Eye (tissue), 1 donor: Measurements from ENCODE around the gene KCNC2.

Experiments used
- DNase-seq: peaks from one replicate; pipeline ENCODE4 v3.0.0-alpha.2; 2015

The KCNC2 gene

DNA sequence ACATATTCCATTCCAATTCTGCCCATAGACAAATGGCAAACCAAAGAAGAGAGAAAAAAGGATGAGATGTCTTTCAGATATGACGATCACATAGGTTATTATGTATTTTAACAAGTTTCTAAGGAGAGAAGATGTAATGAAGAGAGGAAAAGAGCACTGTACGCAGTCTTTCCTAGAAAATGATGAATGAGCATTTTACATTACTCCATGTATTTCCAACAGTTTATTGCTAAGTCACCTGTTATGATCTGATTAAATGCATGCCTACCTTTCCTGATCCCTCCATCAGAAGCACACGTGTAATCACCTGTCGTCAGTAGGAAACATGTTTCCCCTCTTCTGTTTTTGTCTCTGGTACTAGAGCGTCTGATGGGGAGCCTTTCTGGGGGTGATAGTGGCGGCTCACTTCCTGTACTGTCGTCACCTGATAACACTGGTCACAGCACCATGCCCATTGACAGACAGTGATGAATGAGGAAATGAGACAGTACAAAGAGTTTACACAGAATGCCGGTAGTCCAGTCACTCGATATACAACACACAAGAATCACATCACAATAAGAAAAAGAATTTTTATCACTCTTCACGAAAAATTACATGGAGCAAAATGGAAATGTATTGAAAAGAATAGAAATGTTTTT is 161.6 kb downstream of the KCNC2 start:
- DNase-seq, result no peak

DNA sequence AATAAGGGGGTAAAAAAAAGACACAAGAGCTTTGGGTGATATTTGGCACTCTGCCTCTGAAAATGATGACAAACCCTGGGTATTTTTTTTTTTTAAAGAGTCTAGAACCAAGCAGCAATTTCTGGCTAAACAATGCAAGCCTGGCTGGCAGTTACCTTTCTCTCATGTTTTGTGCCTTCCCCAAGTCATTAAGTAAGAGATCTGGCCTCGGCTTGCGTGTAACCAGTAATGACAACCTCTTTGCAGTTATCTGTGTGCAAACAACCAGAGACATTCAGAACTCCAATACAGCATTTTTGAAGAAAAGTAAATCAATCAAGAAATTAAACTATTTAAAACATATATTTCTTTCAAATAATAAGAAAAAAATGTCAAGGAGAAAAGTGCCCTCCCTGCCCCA is 167.5 kb downstream of the KCNC2 start:
- no peak for DNase-seq

DNA sequence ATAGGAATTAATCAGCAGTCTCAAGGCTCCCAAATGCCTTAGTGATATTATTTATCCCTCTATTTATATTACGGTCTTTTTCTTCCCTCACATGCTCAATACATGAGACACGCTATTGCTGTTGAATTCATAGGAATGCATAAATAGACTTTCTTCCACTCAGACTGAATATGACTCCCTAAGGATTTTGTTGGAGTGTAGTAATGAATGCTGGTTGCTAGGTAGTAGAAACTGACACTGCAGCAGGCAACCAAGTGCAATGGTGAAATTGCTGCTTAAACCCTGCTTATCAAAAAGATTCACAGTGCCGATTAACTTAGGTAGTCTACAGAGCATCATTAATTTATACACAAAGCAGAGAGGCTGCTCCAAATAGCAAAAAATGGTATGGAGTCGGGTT is 168.2 kb downstream of the KCNC2 start:
- peak; percentile 8 for DNase-seq

DNA sequence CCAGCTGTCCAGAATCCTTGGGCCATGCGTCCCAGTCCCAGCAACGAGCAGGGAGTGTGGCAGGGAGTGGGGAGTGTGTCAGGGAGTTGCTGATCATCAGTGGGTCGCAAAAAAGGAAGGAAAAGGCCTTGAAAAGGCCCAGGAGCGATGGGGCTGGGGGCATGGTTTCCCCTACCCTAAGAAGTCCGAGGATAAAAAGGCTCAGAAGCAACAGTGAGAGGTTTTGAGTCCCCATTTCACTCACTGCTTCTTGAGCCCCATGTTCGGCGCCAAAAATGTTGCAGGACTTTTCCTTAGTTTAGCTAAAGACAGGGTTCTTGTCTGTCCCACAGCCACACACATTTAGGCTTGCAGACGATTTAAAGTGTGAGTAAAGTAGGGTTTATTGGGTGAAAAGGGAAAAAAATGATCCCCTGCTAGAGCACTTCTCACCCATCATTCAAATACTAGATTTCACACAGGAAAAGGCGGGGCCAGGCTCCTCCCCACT is 189.5 kb downstream of the KCNC2 start:
- no peak for DNase-seq

DNA sequence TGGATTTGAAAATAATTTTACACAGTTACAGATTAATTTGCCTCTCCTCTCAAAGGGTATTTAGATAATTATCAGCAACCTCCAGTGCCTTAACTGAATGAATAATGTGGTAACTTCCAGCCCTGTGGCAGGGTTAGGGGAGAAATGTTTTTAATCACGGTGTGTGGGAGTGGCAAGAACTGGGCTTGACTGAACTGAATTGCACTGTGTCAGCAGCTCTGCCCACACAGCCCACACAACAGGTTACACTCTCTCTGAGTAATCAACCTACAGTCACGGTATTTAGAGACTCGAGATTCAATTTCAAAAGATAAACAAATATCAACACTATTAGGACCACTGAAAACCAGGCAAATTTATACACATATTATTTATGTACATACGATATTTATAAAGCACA is 198.5 kb downstream of the KCNC2 start:
- DNase-seq, result peak; percentile 22

DNA sequence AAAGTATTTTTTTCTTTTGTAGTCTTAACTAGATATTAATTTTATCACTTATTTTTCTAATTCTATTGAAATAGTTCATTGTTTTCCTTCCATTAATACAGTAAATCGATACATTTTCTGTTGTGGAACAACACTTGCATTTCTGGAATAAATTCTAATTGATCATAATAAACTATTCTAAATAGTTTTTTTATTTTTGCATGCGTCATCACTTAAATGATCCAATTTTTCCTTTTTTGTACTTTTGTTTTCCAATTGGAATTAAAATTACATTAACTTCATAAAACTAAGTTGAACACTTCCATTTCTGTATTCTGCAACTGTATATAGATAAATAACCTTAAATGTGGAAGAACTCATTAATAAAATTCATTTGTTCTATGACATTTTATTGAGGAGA is 202.5 kb downstream of the KCNC2 start:
- no peak for DNase-seq

DNA sequence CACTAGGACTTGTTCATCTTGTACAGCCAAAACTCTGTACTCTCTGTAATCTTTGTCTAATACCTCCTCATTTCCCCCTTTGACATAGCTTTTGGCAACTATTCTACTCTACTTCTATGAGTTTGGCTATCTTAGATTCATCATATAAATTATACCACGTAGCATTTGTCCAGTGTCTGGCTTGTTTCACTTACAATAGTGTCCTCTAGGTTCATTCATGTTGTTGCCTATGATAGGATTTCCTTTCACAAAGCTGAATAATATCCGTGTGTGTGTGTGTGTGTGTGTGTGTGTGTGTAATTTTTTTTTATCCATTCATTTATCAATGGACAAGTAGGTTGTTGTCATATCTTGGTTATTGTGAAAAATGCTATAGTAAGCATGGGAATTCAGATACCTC is 209.5 kb downstream of the KCNC2 start:
- no peak for DNase-seq

DNA sequence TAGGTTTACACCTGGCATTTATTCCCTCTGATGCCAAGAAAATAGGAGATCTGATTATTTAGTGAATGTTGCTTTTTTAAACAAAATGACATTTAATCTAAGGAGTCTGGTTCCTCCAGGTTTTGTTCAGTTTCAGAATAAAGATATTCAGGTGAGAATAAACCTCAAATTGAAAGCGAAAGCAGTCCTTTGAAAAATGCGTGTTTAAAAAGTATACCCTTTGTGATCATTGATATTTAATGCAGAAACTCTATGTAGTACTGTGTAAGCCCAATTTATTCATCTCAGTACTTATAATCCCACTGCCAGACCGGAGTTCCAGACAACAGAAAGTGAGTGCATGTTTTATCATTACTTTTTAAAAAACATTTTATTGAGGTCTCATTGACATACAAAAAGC is 210.2 kb downstream of the KCNC2 start:
- DNase-seq, result no peak
